Colonic mucosa (tissue), 4 donors: Measurements from ENCODE around the gene SHC3. TPM values are rescaled to one million over a fixed set of nuclear protein-coding genes. Genes with fewer than 3 reads are reported as not detected.

ENCODE experiments used
- DNase-seq: peaks from one replicate; pipeline ENCODE4 v3.0.0-alpha.2; 2020
- H3K27ac ChIP-seq: fragments of 200-600 bp; one replicate; pipeline ENCODE4 v1.8.0; 2021
- H3K27me3 ChIP-seq: fragments of 200-600 bp; one replicate; pipeline ENCODE4 v1.8.0; 2021
- H3K36me3 ChIP-seq: fragments of 200-600 bp; one replicate; pipeline ENCODE4 v1.8.0; 2021
- H3K4me1 ChIP-seq: fragments of 200-600 bp; one replicate; pipeline ENCODE4 v1.8.0; 2021; ENCODE audit warnings: mild to moderate bottlenecking
- H3K4me3 ChIP-seq: fragments of 200-600 bp; one replicate; pipeline ENCODE4 v1.8.0; 2021
- H3K9ac ChIP-seq, 2 donors: one replicate each; pipeline ENCODE4 v1.7.0; 2013; ENCODE audit warnings: control low read depth in 2 of 2, low read depth in 2 of 2, low read length in 2 of 2
- H3K9me3 ChIP-seq: fragments of 200-600 bp; one replicate; pipeline ENCODE4 v1.8.0; 2021
- intact Hi-C: fragments of 100-400 bp; cut with DNase I; formaldehyde crosslinking; loops from one replicate; pipeline ENCODE4 v1.14.1; 2022
- total RNA-seq, 2 donors: library from RNA; stranded (reverse); fragmentation: NEBNext Ultra II Directional in 1 of 2; extraction: Animal tissue kit (Norgen Biotek cat#: 25700) in 1 of 2; gene quantifications; one replicate each; pipeline ENCODE4 v1.2.1, GENCODE V29; 2021
- TF ChIP-seq, protein P1 (sequence below): fragments of 200-600 bp; IDR thresholded peaks from one replicate; pipeline ENCODE4 v1.8.0; 2022; ENCODE audit warnings: antibody characterized with exemption, mild to moderate bottlenecking
- donor health status: healthy.
- donor health status: DM: no; HTN: no; CAD: no.
- donor health status: DM: no; HTN: no; CAD: no.

The SHC3 gene
- total RNA-seq, 2 donors from 2014 or later = 0.32 to 0.58 TPM

DNA sequence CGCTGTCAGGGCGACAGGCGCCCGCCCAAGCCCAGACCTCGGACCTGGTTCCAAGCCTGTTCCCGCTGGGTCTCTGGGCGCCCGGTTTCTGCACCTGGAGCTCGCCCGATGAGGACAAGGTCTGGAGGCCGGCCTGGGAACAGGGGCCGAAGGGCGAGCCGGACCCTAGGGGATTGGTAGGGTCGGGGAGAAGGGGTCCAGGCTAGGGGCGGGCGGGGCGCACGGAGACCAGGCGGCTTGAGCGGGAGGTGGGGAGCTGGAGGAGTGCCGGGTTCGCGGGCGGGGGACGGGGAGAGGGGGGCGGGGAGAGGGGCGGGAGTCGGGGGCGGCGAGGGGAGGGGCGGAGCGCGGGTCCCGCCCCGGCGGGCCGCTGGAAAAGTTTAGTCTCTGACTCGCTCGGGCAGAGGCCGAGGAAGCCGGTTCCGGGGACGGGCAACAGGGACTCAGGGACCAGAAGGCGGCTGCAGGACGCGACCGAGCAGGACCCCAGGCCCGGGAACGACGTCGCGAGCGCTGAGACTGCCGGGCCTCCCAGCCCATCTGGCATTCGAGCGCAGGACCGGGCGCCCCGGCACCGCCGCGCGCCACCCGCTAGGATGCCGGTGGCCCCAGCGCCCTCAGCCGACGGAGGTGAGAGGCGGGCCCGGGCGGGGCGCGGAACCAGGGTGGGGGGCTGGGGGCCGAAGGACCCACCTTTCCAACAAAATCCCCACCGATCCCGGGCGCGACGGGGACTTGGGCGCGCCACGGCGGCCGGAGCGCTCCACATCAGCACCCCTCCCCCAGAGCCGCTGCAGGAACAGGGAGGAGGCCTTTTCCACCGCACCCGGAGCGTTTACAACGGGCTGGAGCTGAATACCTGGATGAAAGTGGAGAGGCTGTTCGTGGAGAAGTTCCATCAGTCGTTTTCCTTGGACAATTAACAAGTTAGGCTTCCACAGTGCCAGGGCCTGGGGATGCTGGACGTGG is 187.3 kb downstream of the SHC3 start, which contains the start of gene S1PR3:
Gene S1PR3, plus strand, starts transcription at position 403 of the 969 bp plus-strand sequence. CDS start 9,733 bp downstream, outside the sequence.
- TF ChIP-seq, protein P1, sequence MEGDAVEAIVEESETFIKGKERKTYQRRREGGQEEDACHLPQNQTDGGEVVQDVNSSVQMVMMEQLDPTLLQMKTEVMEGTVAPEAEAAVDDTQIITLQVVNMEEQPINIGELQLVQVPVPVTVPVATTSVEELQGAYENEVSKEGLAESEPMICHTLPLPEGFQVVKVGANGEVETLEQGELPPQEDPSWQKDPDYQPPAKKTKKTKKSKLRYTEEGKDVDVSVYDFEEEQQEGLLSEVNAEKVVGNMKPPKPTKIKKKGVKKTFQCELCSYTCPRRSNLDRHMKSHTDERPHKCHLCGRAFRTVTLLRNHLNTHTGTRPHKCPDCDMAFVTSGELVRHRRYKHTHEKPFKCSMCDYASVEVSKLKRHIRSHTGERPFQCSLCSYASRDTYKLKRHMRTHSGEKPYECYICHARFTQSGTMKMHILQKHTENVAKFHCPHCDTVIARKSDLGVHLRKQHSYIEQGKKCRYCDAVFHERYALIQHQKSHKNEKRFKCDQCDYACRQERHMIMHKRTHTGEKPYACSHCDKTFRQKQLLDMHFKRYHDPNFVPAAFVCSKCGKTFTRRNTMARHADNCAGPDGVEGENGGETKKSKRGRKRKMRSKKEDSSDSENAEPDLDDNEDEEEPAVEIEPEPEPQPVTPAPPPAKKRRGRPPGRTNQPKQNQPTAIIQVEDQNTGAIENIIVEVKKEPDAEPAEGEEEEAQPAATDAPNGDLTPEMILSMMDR = no peak
- H3K27me3 ChIP-seq = peaks cover 15% of the 10 kb centered on the region
- no peak for DNase-seq
- no peaks in the 10 kb centered on the region for H3K4me1 ChIP-seq
- no peaks in the 10 kb centered on the region for H3K9me3 ChIP-seq
- H3K4me3 ChIP-seq = peak within 1 kb of the TSS; percentile 46
- no peaks in the 10 kb centered on the region for H3K36me3 ChIP-seq
- peak within 1 kb of the TSS in 1 of 2 donors; percentile 56 for H3K9ac ChIP-seq
- intact Hi-C loops = loop anchor here (10.0 kb wide), 1 partner anchor 247 kb away; no protein-coding TSS in a partner anchor
- H3K27ac ChIP-seq = no peak within 1 kb of the TSS

DNA sequence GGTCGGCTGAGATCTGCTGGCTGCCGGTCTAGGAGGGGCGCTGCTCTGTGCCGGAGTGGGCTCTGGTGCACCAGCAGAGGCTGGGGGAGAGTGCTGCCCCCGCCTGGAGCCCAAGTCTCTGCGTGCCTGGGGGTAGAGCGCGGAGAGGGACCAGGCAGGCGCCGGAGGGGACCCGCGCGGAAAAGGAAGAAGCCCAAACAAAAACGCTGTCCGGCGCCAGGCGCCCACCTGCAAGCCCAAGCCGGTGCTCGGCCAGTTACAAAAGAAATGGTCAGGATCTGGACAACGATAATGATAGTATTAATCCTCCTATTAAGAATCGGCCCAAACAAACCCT is 187.9 kb downstream of the SHC3 start:
- no peak for DNase-seq
- peaks cover 15% of the 10 kb centered on the region for H3K27me3 ChIP-seq
- no peaks in the 10 kb centered on the region for H3K36me3 ChIP-seq
- H3K4me3 ChIP-seq = peak overlapping the region; percentile 46
- intact Hi-C loops = loop anchor here (10.0 kb wide), 1 partner anchor 246 kb away; no protein-coding TSS in a partner anchor
- TF ChIP-seq, protein P1 = no peak
- peak overlapping the region in 1 of 2 donors; percentile 26 for H3K9ac ChIP-seq
- no peak overlapping the region for H3K27ac ChIP-seq
- H3K4me1 ChIP-seq = no peaks in the 10 kb centered on the region
- no peaks in the 10 kb centered on the region for H3K9me3 ChIP-seq

DNA sequence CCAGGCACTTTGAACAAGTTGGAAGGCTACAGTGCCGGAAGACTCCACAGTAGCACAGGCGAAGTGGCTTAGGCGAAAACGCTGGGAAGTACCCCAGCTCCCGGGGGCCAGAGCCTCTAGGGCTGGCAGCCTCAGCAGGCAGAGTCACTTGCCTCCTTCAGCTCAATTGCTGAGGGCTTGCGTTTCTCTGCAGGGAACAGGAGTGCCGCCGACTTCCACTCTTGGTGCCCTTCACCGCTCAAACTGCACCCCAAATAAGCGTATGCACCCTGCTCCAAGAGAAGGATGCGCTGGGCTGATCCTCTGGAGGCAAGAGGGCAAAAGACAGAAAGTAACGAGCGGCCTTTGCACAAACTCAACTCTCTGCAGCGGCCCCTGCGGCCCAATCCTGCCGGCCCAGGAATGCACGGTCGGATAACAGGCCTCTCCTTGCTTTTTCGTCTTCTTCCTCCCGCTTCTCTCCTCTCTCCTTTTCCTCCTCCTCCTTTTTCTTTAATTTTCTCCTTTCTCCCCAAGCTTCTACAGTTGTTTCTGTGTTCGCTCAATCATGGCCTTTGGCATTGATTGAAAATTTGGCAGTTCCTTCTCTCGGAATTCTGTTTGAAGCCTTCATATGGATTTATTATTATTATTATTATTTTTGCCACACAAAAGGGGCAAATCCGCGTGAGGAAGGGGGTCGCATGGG is 188.4 kb downstream of the SHC3 start:
- Histone ChIP-seq H3K9ac (no peak overlapping the region), H3K27me3 (peaks cover 15% of the 10 kb centered on the region), H3K4me3 (no peak overlapping the region), H3K27ac (no peak overlapping the region), H3K4me1 (no peaks in the 10 kb centered on the region), H3K36me3 (no peaks in the 10 kb centered on the region), H3K9me3 (no peaks in the 10 kb centered on the region)
- no peak for DNase-seq
- intact Hi-C loops = loop anchor here (10.0 kb wide), 1 partner anchor 245 kb away; no protein-coding TSS in a partner anchor
- TF ChIP-seq, protein P1 = no peak

DNA sequence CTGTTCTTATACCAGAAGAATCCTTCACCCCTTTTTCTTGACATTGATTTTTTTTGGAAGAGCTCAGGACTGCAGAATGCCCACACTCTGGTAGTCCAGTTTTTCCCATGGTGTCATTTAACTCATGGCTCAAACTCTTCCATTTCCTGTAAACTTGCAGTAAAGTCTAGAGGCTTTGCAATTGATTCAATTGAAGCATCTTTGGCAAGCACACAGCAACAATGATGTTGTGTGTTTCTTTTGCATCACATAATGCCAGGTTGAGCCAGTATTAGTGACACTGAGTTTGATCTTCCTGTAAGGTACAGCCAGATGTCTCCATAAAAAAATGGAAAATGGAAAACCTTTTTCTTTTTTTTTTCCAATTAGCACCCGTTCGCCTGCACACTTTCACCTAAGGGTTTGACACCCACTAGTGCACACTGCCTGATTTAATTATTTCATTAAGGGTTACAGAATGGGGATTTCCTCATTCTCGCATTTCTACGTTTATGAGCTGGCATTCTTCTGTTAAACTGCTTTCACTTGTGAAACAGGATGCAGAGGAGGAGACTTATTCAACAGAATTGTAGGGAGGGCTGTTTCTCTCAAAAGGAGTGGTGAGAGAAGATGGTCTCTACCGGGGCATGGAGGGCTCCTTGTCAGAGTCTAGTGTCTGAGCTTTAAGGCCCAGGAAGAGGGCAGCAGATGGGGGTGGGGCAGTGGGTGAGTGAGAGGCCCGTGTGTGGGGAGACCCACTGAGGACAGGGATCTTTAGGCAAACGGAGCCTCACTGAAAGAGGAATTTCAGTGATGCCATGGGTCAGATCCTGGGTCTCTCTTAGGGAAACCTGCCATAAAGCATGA is 189.6 kb downstream of the SHC3 start:
- H3K9ac ChIP-seq = no peak overlapping the region
- no peak overlapping the region for H3K4me3 ChIP-seq
- no peaks in the 10 kb centered on the region for H3K4me1 ChIP-seq
- TF ChIP-seq, protein P1 = no peak
- H3K36me3 ChIP-seq = no peaks in the 10 kb centered on the region
- DNase-seq = no peak
- intact Hi-C loops = no loop called here
- H3K27ac ChIP-seq = no peak overlapping the region
- peaks cover 15% of the 10 kb centered on the region for H3K27me3 ChIP-seq
- H3K9me3 ChIP-seq = no peaks in the 10 kb centered on the region

DNA sequence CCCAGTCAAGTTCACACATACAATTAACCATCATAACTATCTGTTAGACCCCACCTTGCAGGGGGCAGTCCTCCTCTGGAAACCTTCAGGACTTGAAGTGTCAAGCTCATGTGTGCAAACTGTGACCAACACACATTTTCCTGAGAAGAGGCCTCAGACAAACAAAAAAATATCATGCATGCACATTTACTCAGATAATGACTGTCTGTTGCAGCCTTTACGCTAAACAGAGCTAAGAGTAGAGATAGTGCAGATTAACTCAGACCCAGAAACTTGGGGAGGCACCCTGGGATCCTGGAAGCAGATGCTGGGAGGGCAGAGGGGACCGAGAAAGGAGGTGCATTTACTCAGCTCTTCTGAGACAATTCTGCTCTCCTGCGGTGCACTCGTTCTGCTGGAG is 191.0 kb downstream of the SHC3 start:
- H3K27me3 ChIP-seq = peaks cover 12% of the 10 kb centered on the region
- TF ChIP-seq, protein P1 = no peak
- H3K4me3 ChIP-seq = no peak overlapping the region
- no peak overlapping the region for H3K27ac ChIP-seq
- intact Hi-C loops = no loop called here
- DNase-seq = no peak
- no peaks in the 10 kb centered on the region for H3K9me3 ChIP-seq
- no peak overlapping the region for H3K9ac ChIP-seq
- no peaks in the 10 kb centered on the region for H3K4me1 ChIP-seq
- no peaks in the 10 kb centered on the region for H3K36me3 ChIP-seq
